CD4-positive, alpha-beta T cell treated with Interferon alpha-2 for 1 hour (primary cell): ENCODE data around the gene OSBPL3.

Source experiments
- DNase-seq, 2 donors: peaks; one replicate each; pipeline ENCODE4 v3.0.0-alpha.2; 2020 to 2022

Gene OSBPL3

DNA sequence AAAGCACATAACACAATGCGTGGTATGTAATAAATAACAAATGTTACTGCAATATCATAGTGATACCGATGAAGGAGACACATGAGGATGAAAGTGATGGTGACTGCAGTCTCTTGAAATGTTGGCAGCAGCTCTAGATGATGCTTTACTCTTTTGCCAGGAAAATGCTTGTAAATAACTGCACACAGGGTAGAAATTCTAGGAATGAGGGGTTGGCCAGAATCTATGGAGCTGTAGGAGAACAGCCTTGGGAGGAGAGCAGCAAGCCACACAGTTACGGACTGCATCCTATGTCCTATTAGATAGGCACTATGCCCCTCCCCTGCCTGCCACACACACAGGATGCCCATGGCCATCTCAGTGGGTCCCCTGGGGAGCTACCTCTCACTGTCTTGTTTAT is 125.1 kb downstream of the OSBPL3 start:
- no peak for DNase-seq

- DNase-seq = no peak
Measured at GRCh38 chr7:24851786-24852185, 128.2 kb downstream of the OSBPL3 start.

DNA sequence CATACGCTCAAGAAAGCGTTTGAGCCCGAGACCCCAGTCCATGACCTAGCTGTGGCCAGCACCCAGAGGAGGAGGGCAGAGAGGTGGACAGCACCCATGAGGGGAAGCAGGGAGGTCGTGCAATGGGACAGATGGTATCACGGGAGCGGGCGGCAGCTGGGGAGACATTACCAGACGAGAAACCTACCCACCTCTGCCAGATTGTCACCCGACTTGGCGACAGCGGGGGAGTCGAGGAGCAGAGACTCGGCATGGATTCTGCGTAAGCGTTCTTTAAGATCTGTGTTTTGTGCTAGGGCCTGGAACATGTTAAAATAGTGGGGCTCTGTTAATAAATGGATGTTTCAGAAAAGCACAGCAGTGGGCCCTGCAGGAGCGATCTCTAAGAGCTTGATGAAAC is 131.1 kb downstream of the OSBPL3 start:
- no peak for DNase-seq

DNA sequence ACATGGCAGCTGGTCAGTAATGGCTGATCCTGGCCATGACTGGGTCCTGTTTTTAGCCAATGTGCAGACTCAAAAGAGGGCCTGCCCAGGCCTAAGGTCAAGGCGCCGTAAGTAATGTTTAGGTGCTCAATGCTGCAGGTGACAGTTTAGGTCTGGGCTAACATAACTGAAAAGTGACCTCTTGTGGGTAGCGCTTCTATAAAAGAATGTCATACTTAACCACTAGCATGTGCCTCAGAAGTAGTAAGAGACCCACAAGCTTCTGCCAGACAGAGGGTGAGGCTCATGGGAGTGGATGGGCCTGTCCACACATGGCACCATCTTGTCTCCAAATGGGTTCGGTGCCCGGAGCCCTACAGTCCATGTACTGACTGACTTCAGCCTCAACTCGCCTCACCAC is 132.2 kb downstream of the OSBPL3 start:
- no peak for DNase-seq

GRCh38 chr7:24843821-24844434 is 136.1 kb downstream of the OSBPL3 start:
- DNase-seq = no peak

- no peak for DNase-seq
Measured at GRCh38 chr7:24842449-24843241, 137.3 kb downstream of the OSBPL3 start.

DNA sequence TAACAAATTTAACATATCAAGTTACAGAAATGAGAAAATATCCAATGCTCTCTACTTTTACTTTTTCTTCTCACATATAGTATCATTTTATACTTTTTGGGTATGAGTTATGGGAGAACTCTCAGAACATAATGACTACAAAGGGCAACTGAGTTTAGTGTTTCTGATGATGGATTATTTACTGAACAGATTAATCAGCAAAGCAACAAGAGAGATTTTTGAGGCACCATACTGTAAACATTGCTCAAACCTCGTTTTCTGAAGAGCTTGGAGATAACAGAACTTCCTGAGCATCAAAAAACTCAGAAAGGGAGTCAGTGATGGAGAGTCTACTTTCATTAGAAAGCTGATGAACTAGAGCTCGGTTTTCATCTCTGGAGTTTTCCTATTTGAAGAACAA is 137.9 kb downstream of the OSBPL3 start:
- DNase-seq = no peak

- DNase-seq = no peak
Measured at GRCh38 chr7:24840563-24840962, 139.4 kb downstream of the OSBPL3 start.

- DNase-seq = peak; percentile 26 to 39
Measured at GRCh38 chr7:24836084-24836483, 143.9 kb downstream of the OSBPL3 start.

GRCh38 chr7:24835643-24836042 is 144.3 kb downstream of the OSBPL3 start:
- no peak for DNase-seq

GRCh38 chr7:24834128-24834798 is 145.7 kb downstream of the OSBPL3 start:
- peak in 1 of 2 donors; percentile 47 for DNase-seq

GRCh38 chr7:24833549-24833948 is 146.4 kb downstream of the OSBPL3 start:
- DNase-seq = no peak

DNA sequence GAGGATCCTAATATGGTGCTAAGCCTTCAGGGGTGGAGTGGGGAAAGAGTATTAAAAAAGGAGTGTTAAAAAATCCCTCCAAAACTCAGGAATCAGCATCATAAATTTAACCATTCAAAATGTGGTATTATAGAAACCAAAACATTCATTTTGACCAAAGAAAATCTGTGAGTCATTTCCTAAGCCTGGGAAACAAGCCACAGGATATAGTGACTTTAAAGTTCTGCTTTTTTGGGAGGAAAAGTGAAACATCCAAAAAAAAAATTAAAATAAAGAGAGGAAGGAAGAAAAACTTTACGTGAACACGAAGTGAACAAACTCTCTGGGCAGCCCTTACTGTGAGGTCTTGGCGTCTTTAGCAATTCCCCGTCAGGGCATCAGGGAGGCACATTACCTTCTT is 148.7 kb downstream of the OSBPL3 start:
- DNase-seq = no peak

DNA sequence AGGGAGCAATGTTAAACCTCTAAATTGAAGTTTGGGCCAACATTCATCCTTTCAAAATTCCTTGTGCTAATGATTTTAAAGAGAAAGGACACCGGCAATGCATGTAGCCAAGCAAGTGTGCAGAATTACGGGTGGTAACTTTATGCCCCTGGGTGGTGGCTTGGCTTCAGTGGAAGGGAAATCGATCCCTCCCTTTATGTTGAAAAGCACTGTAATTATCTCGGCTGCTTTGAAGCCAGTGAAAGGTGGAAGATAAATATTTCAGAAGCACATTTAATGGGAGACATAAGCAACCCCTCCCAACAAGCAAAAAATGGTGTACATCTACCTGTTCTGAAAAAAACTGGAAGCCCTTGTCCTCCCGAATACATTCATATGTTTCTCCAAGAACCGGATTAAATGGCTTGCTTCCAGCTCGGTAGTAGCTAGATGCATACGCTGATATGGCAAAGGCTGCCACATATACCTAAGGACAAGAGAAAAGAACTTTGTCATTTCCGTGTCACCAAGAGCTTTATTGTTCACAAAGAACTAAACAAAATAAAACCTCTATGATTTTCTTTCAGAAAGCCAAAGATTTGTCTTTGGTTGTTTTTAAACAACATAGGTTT is 149.4 kb downstream of the OSBPL3 start:
- DNase-seq = no peak

DNA sequence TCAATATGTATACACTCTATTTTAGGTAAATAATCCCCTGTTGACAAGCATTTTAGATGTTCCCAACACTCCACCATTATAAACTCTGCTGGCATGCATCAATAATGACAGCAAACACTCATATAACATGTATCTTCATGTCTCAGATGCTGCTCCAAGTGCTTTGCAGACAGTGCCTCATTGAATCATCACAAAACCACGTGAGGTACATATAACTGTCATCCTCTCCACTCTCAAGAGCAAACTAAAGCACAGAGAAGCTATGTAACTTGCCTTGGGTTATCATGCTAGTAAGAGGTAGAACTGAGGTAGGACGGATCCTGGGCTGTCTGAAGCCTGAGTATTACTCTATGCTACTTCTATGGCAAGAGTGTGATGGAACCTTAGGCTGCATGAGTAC is 150.2 kb downstream of the OSBPL3 start:
- no peak for DNase-seq

- no peak for DNase-seq
Measured at GRCh38 chr7:24828891-24829661, 150.9 kb downstream of the OSBPL3 start.

GRCh38 chr7:24827589-24827988 is 152.4 kb downstream of the OSBPL3 start:
- DNase-seq = no peak

DNA sequence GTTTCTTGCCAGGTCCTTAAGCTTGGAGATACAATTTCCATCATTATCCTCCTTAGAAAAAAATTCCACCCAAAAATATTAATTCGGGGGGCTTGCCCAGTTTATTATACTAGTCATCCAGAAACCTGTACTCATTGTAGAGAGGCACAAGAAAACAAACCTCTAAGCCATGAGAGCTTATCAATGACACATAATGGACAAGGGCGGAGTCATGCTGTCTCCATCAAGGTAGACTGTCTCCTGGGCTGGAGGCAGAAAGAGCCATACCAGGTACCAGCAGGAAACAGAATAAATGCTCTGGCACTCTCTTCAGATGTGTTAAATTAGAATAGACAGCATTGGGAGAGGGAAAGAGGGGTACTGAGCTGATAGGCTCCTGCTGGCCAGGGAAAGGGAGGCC is 153.0 kb downstream of the OSBPL3 start:
- DNase-seq = no peak

- peak in 1 of 2 donors; percentile 50 for DNase-seq
Measured at GRCh38 chr7:24826662-24827020, 153.3 kb downstream of the OSBPL3 start.

GRCh38 chr7:24825931-24826661 is 153.9 kb downstream of the OSBPL3 start:
- DNase-seq = no peak

GRCh38 chr7:24825381-24825794 is 154.6 kb downstream of the OSBPL3 start:
- no peak for DNase-seq

- DNase-seq = no peak
Measured at GRCh38 chr7:24824896-24825295, 155.1 kb downstream of the OSBPL3 start.
